A549 (cell line): ENCODE measurements around the gene DRAM2. TPM values are rescaled to one million over a fixed set of nuclear protein-coding genes. Genes with fewer than 3 reads are reported as not detected.

ENCODE experiments used
- ATAC-seq, 2 experiments: fragments of 200-7000 bp in 1 of 2; fragments of >200 bp in 1 of 2; cut with Nextera tagmentation in 1 of 2; cut with Tn5 transposase in 1 of 2; 3 replicates each; pipeline versions ENCODE4 v1.8.0 to v1.9.1; 2018 to 2020; ENCODE audit warnings: mild to moderate bottlenecking in 1 of 2, moderate library complexity in 1 of 2
- CTCF ChIA-PET: fragments of 300-600 bp; sonication (Branson Sonifier 250); formaldehyde crosslinking; extraction: SDS; loops from one replicate; lab custom pipeline; 2021; ENCODE audit warnings: antibody characterized with exemption, inconsistent platforms; lab: Yijun Ruan, JAX
- POLR2A ChIA-PET: fragments of 350-600 bp; formaldehyde crosslinking; extraction: SDS; loops from one replicate; lab custom pipeline; 2021; ENCODE audit warnings: antibody characterized with exemption, inconsistent platforms; lab: Yijun Ruan, JAX
- DNase-seq, 2 experiments: peaks; one replicate each; pipeline versions ENCODE4 v3.0.0 to v3.0.0-alpha.2; 2011 to 2016; ENCODE audit warnings: low read depth in 1 of 2, low spot score in 1 of 2
- FAIRE-seq: peaks from 2 replicates; lab custom pipeline; 2011; peaks lifted over from hg19 to GRCh38; lab: Jason Lieb, UNC
- H3K27ac ChIP-seq, 2 experiments: fragments of >200 bp; sonication (Bioruptor Twin); formaldehyde crosslinking; 3 replicates each; pipeline ENCODE4 v1.5.1; 2016 to 2017
- H3K4me1 ChIP-seq: fragments of >200 bp; sonication (Bioruptor Twin); formaldehyde crosslinking; 3 replicates; pipeline ENCODE4 v1.6.1; 2016
- H3K4me2 ChIP-seq: fragments of >200 bp; sonication (Bioruptor Twin); formaldehyde crosslinking; 3 replicates; pipeline ENCODE4 v1.6.1; 2016
- H3K4me3 ChIP-seq: fragments of >200 bp; sonication (Bioruptor Twin); formaldehyde crosslinking; 3 replicates; pipeline ENCODE4 v1.5.1; 2016
- H3K9me3 ChIP-seq: fragments of >200 bp; sonication (Bioruptor Twin); formaldehyde crosslinking; 3 replicates; pipeline ENCODE4 v1.6.1; 2016
- ATOH8 ChIP-seq: fragments of 250-450 bp; sonication (Bioruptor Pico); IDR thresholded peaks from 2 replicates; pipeline ENCODE4 v1.5.0; 2020; ENCODE audit warnings: low read depth, mild to moderate bottlenecking, moderate library complexity
- BHLHE40 ChIP-seq: IDR thresholded peaks from 2 replicates; pipeline ENCODE4 v1.6.1; 2012; ENCODE audit warnings: low read depth, low read length, inconsistent platforms
- CBX8 ChIP-seq: fragments of 200-600 bp; sonication (generic); IDR thresholded peaks from 2 replicates; pipeline ENCODE4 v1.6.1; 2016
- E2F6 ChIP-seq: IDR thresholded peaks from 2 replicates; pipeline ENCODE4 v1.6.1; 2012; ENCODE audit warnings: low read depth, borderline replicate concordance
- EHF ChIP-seq: fragments of 250-450 bp; sonication (Bioruptor Pico); IDR thresholded peaks from 2 replicates; pipeline ENCODE4 v1.5.0; 2020; ENCODE audit warnings: mild to moderate bottlenecking
- ESRRA ChIP-seq: fragments of 150-350 bp; IDR thresholded peaks from 2 replicates; pipeline ENCODE4 v1.6.1; 2014; ENCODE audit warnings: mild to moderate bottlenecking, low read length, borderline replicate concordance
- GATA3 ChIP-seq: IDR thresholded peaks from 2 replicates; pipeline ENCODE4 v1.6.1; 2012; ENCODE audit warnings: borderline replicate concordance
- HES2 ChIP-seq: fragments of >200 bp; sonication (Bioruptor Twin); formaldehyde crosslinking; IDR thresholded peaks from 2 replicates; pipeline ENCODE4 v1.6.1; 2016
- HEYL ChIP-seq: fragments of 250-450 bp; sonication (Bioruptor Pico); IDR thresholded peaks from 2 replicates; pipeline ENCODE4 v1.8.0; 2021; ENCODE audit warnings: mild to moderate bottlenecking, moderate library complexity
- JUN ChIP-seq, 2 experiments: fragments of >200 bp; sonication (Bioruptor Twin); formaldehyde crosslinking; IDR thresholded peaks; 2 replicates in 1 of 2; 3 replicates in 1 of 2; pipeline ENCODE4 v1.6.1; 2016 to 2017
- JUNB ChIP-seq: fragments of >200 bp; sonication (Bioruptor Twin); formaldehyde crosslinking; IDR thresholded peaks from 2 replicates; pipeline ENCODE4 v1.6.1; 2016
- KDM1A ChIP-seq: fragments of 200-600 bp; sonication (generic); IDR thresholded peaks from 2 replicates; pipeline ENCODE4 v1.6.1; 2016; ENCODE audit warnings: low read depth, mild to moderate bottlenecking
- KDM5A ChIP-seq: fragments of 200-600 bp; sonication (generic); IDR thresholded peaks from 2 replicates; pipeline ENCODE4 v1.6.1; 2016; ENCODE audit warnings: antibody characterized with exemption, mild to moderate bottlenecking
- NR3C1 ChIP-seq: fragments of >200 bp; sonication (Bioruptor Twin); formaldehyde crosslinking; IDR thresholded peaks from 3 replicates; pipeline ENCODE4 v1.6.1; 2017
- RAD21 ChIP-seq, 2 experiments: fragments of >200 bp in 1 of 2; sonication (Bioruptor Twin) in 1 of 2; formaldehyde crosslinking in 1 of 2; IDR thresholded peaks in 1 of 2; conservative IDR thresholded peaks in 1 of 2; 2 replicates in 1 of 2; 3 replicates in 1 of 2; pipeline ENCODE4 v1.6.1; 2012 to 2018; ENCODE audit warnings: inconsistent platforms in 1 of 2
- RCOR1 ChIP-seq: fragments of 150-350 bp; IDR thresholded peaks from 2 replicates; pipeline ENCODE4 v1.6.1; 2014; ENCODE audit warnings: antibody characterized with exemption, low read length, low read depth
- REST ChIP-seq: fragments of 200-600 bp; sonication (generic); IDR thresholded peaks from 2 replicates; pipeline ENCODE4 v1.6.1; 2016; ENCODE audit warnings: antibody characterized with exemption, mild to moderate bottlenecking, moderate library complexity
- RFX5 ChIP-seq: fragments of 450-650 bp; IDR thresholded peaks from 2 replicates; pipeline ENCODE4 v1.7.1; 2014; ENCODE audit warnings: antibody characterized with exemption, mild to moderate bottlenecking, moderate library complexity
- RNF2 ChIP-seq: fragments of 200-600 bp; sonication (generic); IDR thresholded peaks from 2 replicates; pipeline ENCODE4 v1.6.1; 2016; ENCODE audit warnings: low read depth, mild to moderate bottlenecking, antibody characterized with exemption, moderate library complexity, borderline replicate concordance
- WGBS: methylation state at CpG from one replicate; pipeline ENCODE4 v1.1.6; 2017; ENCODE audit errors: missing lambda C conversion rate; 5-methylcytosine and 5-hydroxymethylcytosine counted together
- polyA plus RNA-seq, 4 experiments: library from polyadenylated mRNA; depleted of rRNA in 3 of 4; stranded (reverse); fragments of >200 nt; fragmentation: RNase III in 1 of 4; extraction: RNeasy Plus Mini Kit Qiagen cat#74134 plus additional on column Dnase treatment in 1 of 4; gene quantifications; 2 replicates in 3 of 4; 3 replicates in 1 of 4; pipeline ENCODE4 v1.2.3, GENCODE V29; 2011 to 2017
- TF ChIP-seq, protein P1 (sequence below): fragments of >200 bp; sonication (Bioruptor Twin); formaldehyde crosslinking; IDR thresholded peaks from 3 replicates; pipeline ENCODE4 v1.6.1; 2016
- TF ChIP-seq, protein P2 (sequence below): fragments of 150-350 bp; IDR thresholded peaks from 2 replicates; pipeline ENCODE4 v1.6.1; 2014; ENCODE audit warnings: low read depth, mild to moderate bottlenecking, low read length

Gene DRAM2
- polyA plus RNA-seq, 2 of the 4 experiments (the other 2 are of a cell fraction), result 17.9 to 69.5 TPM

DNA sequence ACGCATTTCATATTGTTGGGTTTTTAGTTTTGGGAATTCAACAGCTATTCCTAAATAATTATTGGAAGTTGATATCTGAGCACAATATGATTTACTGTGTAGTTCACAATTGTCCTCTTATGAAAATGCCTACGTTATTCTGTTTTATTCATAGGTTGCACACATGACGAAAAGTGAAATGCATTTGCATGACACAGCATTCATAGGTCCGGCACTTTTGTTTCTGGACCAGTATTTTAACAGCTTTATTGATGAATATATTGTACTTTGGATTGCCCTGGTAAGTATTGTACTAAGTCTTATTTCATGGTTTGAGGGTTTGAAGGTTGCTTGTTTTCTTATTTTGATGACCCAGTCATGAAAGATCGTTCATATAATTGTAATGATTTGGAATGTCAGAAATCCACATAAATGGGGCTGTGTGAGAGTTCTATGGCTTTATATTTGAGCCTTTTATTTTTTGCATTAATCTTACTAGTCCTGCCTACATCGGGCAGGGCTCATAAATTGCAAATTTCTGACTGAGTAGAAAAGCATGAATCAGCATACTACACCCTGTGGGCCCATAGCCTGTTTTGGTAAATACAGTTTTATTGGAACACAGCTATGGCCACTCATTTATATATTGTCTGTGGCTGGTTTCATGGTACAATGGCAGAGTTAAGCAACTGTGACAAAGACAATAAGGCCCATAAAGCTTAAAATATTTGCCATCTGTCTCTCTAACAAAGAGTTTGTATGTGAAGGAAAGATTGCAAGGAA is 43.6 kb upstream of the DRAM2 start:
- no peak overlapping the region for H3K4me2 ChIP-seq
- ATAC-seq, result no peak
- 96% methylated on average over 6 of the region's 6 CpGs for WGBS
- no peaks in the 10 kb centered on the region for H3K4me1 ChIP-seq
- DNase-seq, result no peak
- FAIRE-seq, result no peak
- no peaks in the 10 kb centered on the region for H3K9me3 ChIP-seq
- TF ChIP-seq RNF2 (no peak), BHLHE40 (no peak), KDM1A (no peak), REST (no peak), ATOH8 (CRISPR knock-in tag) (no peak), RFX5 (no peak), HES2 (no peak), GATA3 (no peak), CBX8 (no peak), KDM5A (no peak)
- TF ChIP-seq, protein P1, sequence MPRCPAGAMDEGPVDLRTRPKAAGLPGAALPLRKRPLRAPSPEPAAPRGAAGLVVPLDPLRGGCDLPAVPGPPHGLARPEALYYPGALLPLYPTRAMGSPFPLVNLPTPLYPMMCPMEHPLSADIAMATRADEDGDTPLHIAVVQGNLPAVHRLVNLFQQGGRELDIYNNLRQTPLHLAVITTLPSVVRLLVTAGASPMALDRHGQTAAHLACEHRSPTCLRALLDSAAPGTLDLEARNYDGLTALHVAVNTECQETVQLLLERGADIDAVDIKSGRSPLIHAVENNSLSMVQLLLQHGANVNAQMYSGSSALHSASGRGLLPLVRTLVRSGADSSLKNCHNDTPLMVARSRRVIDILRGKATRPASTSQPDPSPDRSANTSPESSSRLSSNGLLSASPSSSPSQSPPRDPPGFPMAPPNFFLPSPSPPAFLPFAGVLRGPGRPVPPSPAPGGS, result no peak
- TF ChIP-seq, protein P2, sequence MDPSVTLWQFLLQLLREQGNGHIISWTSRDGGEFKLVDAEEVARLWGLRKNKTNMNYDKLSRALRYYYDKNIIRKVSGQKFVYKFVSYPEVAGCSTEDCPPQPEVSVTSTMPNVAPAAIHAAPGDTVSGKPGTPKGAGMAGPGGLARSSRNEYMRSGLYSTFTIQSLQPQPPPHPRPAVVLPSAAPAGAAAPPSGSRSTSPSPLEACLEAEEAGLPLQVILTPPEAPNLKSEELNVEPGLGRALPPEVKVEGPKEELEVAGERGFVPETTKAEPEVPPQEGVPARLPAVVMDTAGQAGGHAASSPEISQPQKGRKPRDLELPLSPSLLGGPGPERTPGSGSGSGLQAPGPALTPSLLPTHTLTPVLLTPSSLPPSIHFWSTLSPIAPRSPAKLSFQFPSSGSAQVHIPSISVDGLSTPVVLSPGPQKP, result no peak
- H3K4me3 ChIP-seq, result no peak overlapping the region
- H3K27ac ChIP-seq, result no peak overlapping the region
- ChIA-PET CTCF (no interaction called here), POLR2A (no interaction called here)

DNA sequence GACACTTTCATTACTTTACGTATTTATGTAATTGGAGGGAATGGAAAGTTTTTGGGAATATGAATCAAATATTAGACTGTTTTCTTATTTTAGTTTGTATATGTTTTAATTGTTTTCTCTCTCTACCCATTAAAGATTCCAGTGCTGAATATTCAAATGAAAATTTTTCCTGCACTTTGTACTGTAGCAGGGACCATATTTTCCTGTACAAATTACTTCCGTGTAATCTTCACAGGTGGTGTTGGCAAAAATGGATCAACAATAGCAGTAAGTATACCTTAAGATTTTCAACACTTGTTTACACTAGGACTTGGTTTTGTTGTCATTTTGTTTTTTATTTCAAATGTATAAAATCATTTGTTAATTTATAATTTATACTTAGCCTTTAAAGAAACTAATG is 42.2 kb upstream of the DRAM2 start:
- POLR2A ChIA-PET, result no interaction called here

DNA sequence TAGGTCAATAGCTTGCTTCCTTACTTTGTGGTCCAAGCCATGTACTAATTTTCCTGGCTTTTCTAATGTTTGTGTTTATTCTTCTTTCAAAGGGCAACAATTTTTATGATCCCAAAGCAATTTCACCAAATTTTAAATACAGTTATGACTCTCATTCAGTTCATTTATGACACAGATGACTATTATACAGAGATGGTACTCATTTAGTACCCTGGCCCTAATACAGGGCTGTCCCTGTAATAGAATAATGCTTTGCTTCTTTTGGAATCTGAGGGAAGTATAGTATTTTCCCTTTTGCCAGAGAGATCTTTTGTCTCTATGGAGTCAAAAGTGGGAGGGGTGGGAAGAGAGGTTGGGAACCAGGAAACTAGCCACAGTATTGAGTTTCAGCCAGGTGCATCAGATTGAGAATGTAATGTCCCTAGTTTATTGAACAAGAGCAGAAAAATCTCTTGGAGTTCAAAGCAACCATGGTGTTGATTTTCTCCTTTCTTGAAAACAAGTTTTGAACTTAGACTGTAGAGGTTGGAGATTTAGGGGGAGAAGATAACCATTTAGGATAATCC is 40.2 kb upstream of the DRAM2 start:
- H3K4me2 ChIP-seq, result no peak overlapping the region
- CTCF ChIA-PET, result no interaction called here
- H3K9me3 ChIP-seq, result no peaks in the 10 kb centered on the region
- no peak overlapping the region for H3K27ac ChIP-seq
- FAIRE-seq (no peak), DNase-seq (no peak), ATAC-seq (no peak)
- no peak overlapping the region for H3K4me3 ChIP-seq
- POLR2A ChIA-PET, result no interaction called here
- no peaks in the 10 kb centered on the region for H3K4me1 ChIP-seq
- TF ChIP-seq E2F6, result no peak
- TF ChIP-seq JUN (IDR thresholded peaks at IDR 0.05), result no peak
- no peak for TF ChIP-seq RNF2
- no peak for TF ChIP-seq JUNB
- no peak for TF ChIP-seq RAD21 (conservative IDR thresholded peaks at IDR 0.05 in 1 of 2, IDR thresholded peaks at IDR 0.05 in 1 of 2)
- TF ChIP-seq NR3C1, result no peak
- TF ChIP-seq EHF (CRISPR knock-in tag), result no peak
- TF ChIP-seq ESRRA, result no peak
- TF ChIP-seq BHLHE40, result no peak
- no peak for TF ChIP-seq RCOR1
- TF ChIP-seq, protein P2, result no peak

More for the DNA sequence above, 42.2 kb upstream of the DRAM2 start:
- H3K4me2 ChIP-seq, result no peak overlapping the region
- H3K9me3 ChIP-seq, result no peaks in the 10 kb centered on the region
- H3K4me1 ChIP-seq, result no peaks in the 10 kb centered on the region
- H3K27ac ChIP-seq, result no peak overlapping the region
- CTCF ChIA-PET, result interaction anchor here (0.6 kb wide), 1 partner anchor 299 kb away, joined by 3 read pairs; no protein-coding TSS in a partner anchor
- FAIRE-seq (no peak), ATAC-seq (no peak), DNase-seq (no peak)
- TF ChIP-seq HEYL, result no peak
- H3K4me3 ChIP-seq, result no peak overlapping the region
- 89% methylated on average over 2 of the region's 2 CpGs for WGBS
